IPS-18c (cell line): ENCODE data around the gene MYH13.
"Not testable (repeated sequence)": the region's sequence is repeated elsewhere in the genome, so short reads cannot be mapped to it uniquely, and the experiment has no call there.

Experiments
- H3K4me3 ChIP-seq: 2 replicates; pipeline ENCODE4 v1.7.0; 2013; ENCODE audit warnings: low read depth, mild to moderate bottlenecking, low read length, moderate library complexity; ENCODE audit not compliant: insufficient read depth
- H3K9me3 ChIP-seq: one replicate; pipeline ENCODE4 v1.6.1; 2013; ENCODE audit warnings: mild to moderate bottlenecking, low read length, moderate library complexity; ENCODE audit not compliant: control insufficient read depth, insufficient read depth

Gene MYH13

GRCh38 chr17:10316801-10317542, 55.8 kb downstream of the MYH13 start:
- no peaks in the 10 kb centered on the region for H3K9me3 ChIP-seq
- no peak overlapping the region for H3K4me3 ChIP-seq

DNA sequence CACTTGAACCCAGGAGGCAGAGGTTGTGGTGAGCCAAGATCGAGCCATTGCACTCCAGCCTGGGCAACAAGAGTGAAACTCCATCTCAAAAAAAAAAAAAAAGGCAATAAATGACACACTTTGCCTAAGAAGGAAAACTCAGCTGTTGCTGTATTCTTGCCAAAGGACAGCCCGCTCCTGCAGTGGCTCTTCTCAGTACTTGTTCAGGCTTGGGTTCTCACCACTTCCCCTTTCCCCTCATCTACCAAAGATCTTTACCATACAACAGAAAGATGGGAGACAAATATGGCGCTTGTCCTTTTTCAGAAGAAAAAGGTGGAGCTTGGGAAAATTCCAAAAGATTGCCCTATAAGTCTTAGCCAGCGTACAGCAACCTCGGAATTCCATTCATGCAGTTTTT, 58.5 kb downstream of the MYH13 start:
- Histone ChIP-seq H3K4me3 (no peak overlapping the region), H3K9me3 (no peaks in the 10 kb centered on the region)

GRCh38 chr17:10313037-10313672, 59.7 kb downstream of the MYH13 start:
- Histone ChIP-seq H3K9me3 (no peaks in the 10 kb centered on the region), H3K4me3 (no peak overlapping the region)

GRCh38 chr17:10311131-10311530, 61.7 kb downstream of the MYH13 start:
- Histone ChIP-seq H3K9me3 (no peaks in the 10 kb centered on the region), H3K4me3 (no peak overlapping the region)

GRCh38 chr17:10309003-10309974, 63.5 kb downstream of the MYH13 start:
- H3K9me3 ChIP-seq, result no peaks in the 10 kb centered on the region
- H3K4me3 ChIP-seq, result no peak overlapping the region

- H3K4me3 ChIP-seq, result no peak overlapping the region
- H3K9me3 ChIP-seq, result no peaks in the 10 kb centered on the region
Measured at GRCh38 chr17:10306585-10306984, 66.2 kb downstream of the MYH13 start.

- no peak overlapping the region for H3K4me3 ChIP-seq
- H3K9me3 ChIP-seq, result no peaks in the 10 kb centered on the region
Measured at GRCh38 chr17:10305398-10305797, 67.4 kb downstream of the MYH13 start.

DNA sequence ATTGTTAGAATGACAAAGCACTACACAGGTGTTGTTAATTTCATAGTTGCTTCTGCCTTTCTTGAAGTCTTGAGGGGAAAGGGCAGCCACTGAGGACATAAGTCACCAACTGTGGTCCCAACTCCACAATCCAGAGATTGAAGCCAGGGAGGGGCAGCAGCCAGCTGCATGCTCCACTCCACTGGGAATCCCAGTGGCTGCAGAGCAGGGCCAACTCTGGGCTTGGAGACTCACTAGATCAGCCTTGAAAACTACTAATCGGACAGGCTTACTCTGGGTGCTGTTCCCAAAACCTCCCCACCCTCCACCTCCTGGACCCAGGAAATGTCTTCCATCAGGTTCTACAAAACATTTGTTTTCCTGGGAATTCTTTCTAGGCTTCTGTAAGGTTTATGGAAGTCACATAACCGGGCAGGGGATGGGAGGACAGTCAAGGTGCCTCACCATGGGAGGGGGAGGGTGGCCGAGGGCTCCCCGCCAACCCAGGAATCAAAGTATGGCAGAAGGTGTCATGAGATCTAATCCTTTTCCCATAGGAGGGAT, 68.0 kb downstream of the MYH13 start:
- no peaks in the 10 kb centered on the region for H3K9me3 ChIP-seq
- H3K4me3 ChIP-seq, result no peak overlapping the region

- H3K4me3 ChIP-seq, result no peak overlapping the region
- H3K9me3 ChIP-seq, result no peaks in the 10 kb centered on the region
Measured at GRCh38 chr17:10297691-10298090, 75.1 kb downstream of the MYH13 start.

DNA sequence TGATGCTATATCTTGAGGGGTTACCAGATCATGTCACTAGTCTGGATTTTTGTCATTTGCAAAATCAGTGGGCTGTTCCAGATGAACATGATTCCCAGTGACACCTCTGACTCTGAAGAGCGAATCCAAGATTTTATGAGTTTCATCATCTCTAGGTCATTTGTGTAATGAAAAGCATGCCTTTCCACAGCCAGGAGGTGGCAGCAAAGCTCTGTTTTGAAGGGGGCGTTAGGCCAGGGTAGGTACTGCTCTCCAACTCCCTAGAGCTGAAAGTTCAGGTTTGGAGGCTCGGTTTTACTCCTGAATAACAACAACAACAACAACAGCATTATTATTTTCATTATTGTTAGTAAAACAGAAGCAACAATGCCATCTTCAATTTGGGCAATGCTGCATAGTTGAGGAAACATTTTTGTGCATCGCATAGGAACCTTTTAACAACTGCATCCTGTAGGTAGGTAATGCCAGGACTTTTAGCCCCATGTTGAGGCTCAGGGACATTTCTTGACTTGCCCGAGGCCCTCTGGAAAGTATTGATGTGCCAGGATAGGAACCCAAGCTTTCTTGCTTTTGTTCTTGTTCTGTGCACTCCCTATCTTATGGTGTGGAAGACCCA, 77.0 kb downstream of the MYH13 start:
- Histone ChIP-seq H3K9me3 (no peaks in the 10 kb centered on the region), H3K4me3 (no peak overlapping the region)

DNA sequence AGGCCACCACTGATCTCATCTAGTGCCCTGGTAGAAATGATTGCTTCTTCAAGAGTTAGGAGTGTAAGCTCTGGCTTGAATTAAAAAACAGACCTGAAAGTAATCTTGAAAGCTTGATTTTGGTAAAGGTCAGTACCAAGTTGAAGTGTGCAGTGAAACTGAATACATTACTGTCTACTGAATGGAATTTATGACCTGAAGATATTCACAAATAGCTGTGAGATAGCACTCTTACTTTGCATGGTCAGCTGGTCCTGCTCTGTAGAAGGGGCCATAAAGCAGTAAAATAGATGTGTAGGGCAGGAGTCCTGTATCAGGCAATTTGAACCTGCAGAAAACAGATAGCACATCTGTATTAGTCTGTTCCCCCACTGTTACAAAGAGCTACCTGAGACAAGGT, 78.6 kb downstream of the MYH13 start:
- Histone ChIP-seq H3K9me3 (no peaks in the 10 kb centered on the region), H3K4me3 (no peak overlapping the region)

GRCh38 chr17:10292057-10292937, 80.5 kb downstream of the MYH13 start:
- Histone ChIP-seq H3K9me3 (no peaks in the 10 kb centered on the region), H3K4me3 (no peak overlapping the region)

GRCh38 chr17:10291576-10291975, 81.2 kb downstream of the MYH13 start:
- not testable (repeated sequence) for H3K9me3 ChIP-seq, H3K4me3 ChIP-seq

GRCh38 chr17:10290041-10290440, 82.8 kb downstream of the MYH13 start:
- Histone ChIP-seq H3K9me3 (no peaks in the 10 kb centered on the region), H3K4me3 (no peak overlapping the region)

DNA sequence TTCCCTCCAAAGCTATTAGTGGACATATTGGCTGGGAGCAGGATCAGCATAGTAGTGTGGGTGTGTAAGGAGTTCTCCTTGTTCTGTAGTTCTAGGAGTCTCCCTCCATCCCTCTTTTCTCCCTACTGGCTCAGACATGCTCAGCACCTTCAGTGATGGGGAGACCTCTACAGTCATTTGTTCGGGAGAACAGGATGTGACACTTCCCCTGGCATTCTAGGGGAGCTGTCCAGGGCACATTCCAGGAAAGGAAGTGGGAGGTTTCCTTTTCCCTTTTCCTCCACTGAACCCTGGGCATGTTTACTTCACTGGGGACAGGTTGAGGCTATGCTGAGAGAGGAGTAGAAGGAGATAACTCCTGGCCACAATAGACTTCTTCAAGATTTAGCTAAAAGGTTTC, 86.5 kb downstream of the MYH13 start:
- Histone ChIP-seq H3K9me3 (no peaks in the 10 kb centered on the region), H3K4me3 (no peak overlapping the region)

- H3K9me3 ChIP-seq, result no peaks in the 10 kb centered on the region
- H3K4me3 ChIP-seq, result no peak overlapping the region
Measured at GRCh38 chr17:10285896-10286295, 86.9 kb downstream of the MYH13 start.
